GM18505 (cell line): ENCODE measurements around the gene SDCBP2.

Experiments used
- ATAC-seq: cut with Tn5 transposase; IDR thresholded peaks from one replicate; pipeline ENCODE4 v1.9.1; 2021; ENCODE audit not compliant: unreplicated experiment
- POLR2A ChIP-seq: IDR thresholded peaks from 4 replicates; pipeline ENCODE4 v1.6.1; 2011; ENCODE audit warnings: borderline replicate concordance; ENCODE audit not compliant: insufficient read depth, insufficient read length; ENCODE audit errors: extremely low read depth

SDCBP2 gene

DNA sequence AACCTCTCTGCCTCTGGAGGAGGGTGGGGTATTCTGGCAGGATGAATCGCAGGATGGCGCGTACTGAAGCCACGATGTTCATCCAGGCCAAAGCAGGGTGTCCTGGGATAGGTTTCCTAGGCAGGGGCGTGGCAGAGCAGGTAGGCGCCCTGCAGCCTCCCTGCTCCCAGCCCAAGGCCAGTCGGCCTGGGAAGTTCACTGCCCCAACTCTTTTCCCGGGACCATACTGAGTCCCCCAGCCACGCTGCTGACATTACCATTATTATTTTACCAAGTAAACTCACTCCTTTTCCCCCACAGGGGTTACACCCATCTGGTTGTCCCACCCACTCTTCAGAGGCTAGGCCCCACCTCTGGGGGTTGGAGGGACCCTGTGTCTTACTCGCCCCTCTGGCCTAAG lies 21.8 kb downstream of the SDCBP2 start:
- TF ChIP-seq POLR2A, result no peak
- no peak for ATAC-seq

DNA sequence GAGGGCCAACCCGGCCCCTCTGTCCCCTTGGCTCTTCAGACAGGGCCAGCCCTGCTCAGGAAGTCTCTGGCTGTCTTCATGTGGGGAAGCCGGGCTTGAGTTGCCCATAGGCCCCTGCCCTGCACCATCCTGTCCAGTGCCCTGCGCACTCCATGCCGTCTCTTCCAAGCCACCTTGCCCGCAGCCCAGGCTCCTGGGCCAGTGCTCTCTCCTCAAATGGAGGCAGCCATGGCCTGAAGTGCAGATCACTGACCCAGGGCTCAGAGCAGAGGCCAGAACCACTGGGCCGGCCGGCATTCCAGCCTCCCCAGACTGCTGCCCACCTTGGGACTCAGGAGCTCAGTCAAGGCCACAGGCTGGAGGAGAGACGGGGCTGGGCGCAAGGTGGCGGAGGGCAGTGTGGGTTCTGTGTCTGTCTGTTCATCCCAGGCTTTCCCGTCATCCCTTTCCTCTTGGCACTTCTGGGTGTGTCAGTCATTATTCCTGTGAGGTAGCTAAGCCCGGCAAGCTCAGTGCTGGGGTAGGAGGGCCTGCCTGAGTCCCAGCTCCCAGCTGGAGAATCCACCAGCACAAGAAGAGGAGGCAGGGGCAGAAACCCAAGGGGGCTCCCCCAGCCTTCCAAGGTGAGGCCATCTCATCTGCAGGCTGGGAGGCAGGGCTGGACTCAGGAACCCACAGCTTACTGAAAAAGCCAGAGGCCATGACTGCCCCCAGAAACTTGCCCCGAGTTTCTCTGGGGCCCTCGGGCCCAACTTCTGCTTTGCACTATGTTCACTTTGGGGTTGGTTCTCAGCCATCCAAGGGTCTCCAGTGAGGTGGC lies 22.4 kb downstream of the SDCBP2 start:
- no peak for TF ChIP-seq POLR2A
- ATAC-seq, result no peak

DNA sequence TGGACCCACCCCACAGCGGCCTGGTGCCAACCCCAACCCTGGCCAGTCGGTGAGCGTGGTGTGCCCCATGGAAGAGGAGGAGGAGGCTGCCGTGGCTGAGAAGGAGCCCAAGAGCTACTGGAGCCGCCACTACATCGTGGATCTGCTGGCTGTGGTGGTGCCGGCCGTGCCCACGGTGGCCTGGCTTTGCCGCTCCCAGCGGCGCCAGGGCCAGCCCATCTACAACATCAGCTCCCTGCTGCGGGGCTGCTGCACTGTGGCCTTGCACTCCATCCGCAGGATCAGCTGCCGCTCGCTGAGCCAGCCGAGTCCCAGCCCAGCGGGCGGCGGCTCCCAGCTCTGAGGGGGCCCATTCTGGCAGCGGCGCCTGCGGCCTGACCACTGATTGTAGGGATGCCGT lies 23.2 kb downstream of the SDCBP2 start:
- no peak for TF ChIP-seq POLR2A
- ATAC-seq, result no peak

DNA sequence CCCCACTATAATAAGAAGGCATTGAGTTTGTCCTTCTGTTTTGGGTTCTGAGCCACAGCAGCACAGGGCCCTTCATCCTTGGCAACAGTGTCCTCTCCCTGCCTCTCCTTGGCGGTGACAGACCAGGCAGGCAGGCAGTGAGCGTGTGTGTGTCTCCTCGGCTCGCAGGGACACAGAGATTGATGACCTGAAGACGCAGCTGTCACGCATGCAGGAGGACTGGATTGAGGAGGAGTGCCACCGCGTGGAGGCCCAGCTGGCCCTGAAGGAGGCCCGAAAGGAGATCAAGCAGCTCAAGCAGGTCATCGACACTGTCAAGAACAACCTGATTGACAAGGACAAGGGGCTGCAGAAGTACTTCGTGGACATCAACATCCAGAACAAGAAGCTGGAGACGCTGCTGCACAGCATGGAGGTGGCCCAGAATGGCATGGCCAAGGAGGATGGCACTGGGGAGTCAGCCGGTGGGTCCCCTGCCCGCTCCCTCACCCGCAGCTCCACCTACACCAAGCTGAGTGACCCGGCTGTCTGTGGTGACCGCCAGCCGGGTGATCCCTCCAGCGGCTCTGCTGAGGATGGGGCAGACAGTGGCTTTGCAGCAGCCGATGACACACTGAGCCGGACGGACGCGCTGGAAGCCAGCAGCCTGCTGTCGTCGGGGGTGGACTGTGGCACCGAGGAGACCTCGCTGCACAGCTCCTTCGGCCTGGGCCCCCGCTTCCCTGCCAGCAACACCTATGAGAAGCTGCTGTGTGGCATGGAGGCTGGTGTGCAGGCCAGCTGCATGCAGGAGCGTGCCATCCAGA lies 24.0 kb downstream of the SDCBP2 start:
- ATAC-seq, result no peak
- no peak for TF ChIP-seq POLR2A

DNA sequence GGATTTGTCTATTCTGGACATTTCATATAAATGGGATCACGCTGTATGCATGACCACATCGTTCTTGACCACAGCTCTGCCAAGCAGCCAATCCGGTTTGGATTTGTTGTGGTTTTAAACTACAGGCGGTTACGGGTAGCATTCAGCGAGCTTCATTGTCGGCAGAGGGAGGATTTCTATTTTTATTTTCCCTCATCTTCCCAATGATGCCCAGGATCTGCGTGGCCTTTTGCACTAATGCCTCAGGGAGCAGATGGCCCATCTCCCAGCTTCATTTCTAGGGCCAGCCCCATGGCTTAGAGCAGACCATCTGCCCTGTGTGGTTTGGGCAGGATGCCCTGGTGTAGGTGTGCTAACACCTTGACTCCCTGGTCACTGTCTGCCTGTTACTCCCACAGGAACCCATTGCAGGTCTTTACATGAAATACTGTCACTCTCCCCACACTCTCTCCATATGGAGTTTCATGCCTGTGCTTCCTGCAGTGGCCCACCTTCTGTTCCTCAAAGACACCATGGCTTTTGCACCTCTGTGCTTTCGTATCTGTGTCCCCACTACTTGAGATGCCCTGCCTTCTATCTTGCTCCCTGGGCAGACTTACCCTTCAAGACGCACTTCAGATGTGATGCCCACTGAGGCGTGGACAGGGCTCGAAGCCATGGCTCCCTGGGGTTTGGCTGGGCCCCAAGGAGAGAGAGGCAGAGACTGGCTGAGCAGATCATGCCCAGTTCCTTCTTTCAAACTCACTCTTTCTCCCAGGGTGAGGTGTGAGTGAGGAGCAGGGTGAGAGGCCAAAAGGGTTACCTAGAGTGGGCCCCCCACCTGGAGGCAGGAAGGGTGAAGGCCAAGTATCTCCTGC lies 26.0 kb downstream of the SDCBP2 start:
- no peak for TF ChIP-seq POLR2A
- ATAC-seq, result no peak

DNA sequence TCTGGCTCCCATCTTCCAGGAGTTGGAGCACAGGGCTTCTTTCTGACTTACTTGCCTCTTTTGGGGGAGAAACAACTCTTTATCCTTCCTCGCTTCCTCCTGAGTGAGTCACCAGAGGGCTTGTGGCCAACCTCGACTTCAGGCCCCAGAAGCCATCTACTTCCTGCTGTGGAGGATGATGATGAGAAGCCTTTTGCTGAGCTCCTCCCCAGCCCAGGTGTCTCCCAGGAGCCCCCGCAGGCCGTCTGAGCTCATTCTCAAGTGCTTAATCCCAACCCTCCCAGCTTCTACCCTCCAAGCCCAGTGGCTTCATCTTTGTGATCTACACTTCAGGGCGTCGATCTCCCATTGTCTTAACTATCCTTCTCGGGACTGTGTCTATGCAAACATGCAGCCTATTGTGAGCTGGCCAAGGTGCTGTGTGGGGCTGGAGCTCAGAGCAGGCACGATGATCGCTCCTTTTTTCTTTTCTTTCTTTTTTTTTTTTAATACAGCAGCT lies 27.9 kb downstream of the SDCBP2 start:
- no peak for ATAC-seq
- TF ChIP-seq POLR2A, result no peak

DNA sequence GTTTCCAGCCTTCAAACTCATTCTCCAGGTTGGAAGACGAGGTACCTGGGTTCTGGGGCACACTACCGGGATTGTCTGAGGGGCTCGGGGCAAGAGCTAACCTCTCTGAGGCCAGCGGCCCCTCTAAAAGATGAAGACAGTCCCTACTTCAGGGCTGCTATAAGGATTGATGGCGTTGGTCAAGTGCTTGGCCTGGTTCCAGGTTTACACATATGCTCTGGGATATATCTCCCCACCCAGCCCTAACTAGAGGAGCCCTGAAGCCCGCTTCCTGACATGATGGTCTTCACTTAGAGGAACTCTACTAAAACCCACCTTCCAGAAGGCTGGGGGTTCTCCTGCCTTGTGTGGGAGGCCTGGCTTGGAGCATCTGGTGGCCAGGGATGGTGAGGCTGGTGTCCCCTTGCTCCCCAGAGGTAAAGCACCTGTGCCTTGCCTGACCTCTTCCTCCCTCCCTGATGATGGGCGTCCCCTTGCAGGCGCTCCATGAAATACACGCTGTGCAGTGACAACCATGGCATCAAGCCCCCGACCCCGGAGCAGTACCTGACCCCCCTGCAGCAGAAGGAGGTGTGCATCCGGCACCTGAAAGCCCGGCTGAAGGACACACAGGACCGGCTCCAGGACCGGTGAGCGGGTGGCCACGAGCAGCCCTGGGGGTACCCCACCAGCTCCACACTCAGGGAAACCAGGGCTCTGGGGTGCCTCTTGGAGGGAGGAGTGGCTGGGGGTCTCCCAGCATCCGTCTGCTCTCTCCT lies 28.7 kb downstream of the SDCBP2 start:
- TF ChIP-seq POLR2A, result no peak
- ATAC-seq, result no peak

GRCh38 chr20:1299522-1299921 lies 29.4 kb downstream of the SDCBP2 start:
- ATAC-seq, result no peak
- TF ChIP-seq POLR2A, result no peak

DNA sequence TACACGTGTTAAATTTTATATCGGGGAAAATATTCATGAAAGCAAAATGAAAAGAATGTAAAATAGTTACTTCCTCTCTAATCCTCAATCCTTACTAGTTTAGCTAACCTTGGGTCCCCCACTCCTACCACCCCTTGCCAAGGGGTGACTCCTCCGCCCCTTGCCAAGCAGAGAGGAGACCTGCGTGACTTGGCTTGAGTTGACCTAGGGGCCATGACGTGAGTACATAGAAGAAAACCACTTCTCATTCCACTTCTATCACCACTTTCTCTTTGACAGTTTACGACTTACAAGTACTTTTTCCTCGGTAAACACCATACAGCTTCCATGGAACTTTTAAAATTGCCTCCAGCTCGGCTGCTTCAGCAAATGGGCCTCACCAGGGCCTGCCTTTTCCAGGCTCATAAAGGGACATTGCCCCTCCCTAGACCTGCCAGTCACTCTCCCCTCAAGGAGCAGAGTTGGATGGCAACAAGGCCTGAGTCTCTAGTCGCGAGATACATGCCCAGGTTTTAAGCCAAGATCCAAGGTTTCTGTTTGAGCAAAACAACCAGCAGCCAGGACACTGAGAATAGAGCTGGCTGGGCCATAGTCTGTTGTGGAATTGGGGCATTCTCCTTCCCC lies 29.9 kb downstream of the SDCBP2 start:
- no peak for ATAC-seq
- no peak for TF ChIP-seq POLR2A

- TF ChIP-seq POLR2A, result no peak
- ATAC-seq, result no peak
Measured at GRCh38 chr20:1298166-1298565, 30.8 kb downstream of the SDCBP2 start.

- TF ChIP-seq POLR2A, result no peak
- no peak for ATAC-seq
Measured at GRCh38 chr20:1297486-1297885, 31.5 kb downstream of the SDCBP2 start.

DNA sequence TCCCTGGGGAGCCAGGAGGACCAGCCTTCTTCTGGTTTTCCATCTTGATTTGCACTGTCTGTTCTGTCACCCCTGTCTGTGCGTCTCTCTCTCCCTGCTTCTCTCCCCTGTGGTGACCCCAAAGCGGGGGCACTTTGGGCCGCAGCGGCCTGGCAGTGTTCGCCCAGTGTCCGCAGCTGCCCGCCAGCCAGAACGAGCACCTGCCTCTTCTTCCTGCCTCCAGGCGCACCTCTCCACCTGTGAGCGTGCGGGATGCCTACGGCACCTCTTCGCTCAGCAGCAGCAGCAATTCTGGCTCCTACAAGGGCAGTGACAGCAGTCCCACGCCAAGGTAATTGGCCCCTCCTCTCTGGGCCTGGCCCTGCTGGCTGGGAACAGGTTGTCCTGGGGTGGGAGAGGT lies 32.0 kb downstream of the SDCBP2 start:
- no peak for ATAC-seq
- TF ChIP-seq POLR2A, result no peak
